Iris pigment epithelial cell (primary cell): ENCODE data around the gene LPCAT1.
A peak's percentile ranks its signal among the peaks of the same experiment; 100 is the strongest.

Source experiments
- DNase-seq: peaks from one replicate; pipeline ENCODE4 v3.0.0-alpha.2; 2011; ENCODE audit warnings: low read depth

Gene LPCAT1

DNA sequence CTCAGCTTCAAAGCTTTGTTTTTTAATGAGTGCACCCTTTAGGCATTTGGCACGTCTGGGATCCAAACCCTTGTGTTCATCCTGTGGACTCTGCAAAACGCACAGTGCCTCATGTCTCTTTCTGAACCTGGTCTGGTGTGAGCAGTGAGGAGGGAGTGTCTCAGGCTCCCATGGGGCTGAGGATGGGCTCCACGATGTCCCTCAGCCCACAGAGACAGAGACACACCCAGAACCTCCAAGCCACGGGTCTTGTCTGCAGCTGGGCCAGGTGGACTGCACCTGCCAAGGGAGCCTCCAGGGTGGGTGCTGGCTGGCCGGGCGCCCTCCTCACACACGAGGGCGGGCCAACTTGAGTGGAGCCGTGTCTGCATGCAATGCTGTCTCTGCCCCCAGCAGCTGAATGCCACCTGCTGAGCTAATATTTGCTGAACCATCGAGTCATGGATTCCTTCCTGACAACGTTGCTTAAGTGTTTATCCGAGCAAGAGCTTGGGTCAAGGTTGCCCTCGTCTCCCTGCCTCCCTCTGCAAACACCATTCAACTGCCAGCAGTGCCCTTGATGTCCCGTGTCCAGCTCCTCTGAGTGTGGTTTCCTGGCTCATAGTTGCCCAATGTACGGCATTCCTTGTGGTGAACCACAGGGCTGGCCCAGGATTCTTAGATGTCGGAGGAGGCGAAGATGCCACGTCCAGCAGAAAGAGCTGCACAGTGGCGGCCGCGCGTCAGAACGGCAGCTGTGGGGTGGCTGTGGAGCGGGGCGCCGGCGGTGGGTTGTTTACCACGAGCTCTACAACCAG, 31.4 kb upstream of the LPCAT1 start:
- peak; percentile 51 for DNase-seq

- DNase-seq, result no peak
These were observed 30.7 kb upstream of the LPCAT1 start for GRCh38 chr5:1554410-1554967.

GRCh38 chr5:1553539-1554409, 30.0 kb upstream of the LPCAT1 start:
- no peak for DNase-seq

DNA sequence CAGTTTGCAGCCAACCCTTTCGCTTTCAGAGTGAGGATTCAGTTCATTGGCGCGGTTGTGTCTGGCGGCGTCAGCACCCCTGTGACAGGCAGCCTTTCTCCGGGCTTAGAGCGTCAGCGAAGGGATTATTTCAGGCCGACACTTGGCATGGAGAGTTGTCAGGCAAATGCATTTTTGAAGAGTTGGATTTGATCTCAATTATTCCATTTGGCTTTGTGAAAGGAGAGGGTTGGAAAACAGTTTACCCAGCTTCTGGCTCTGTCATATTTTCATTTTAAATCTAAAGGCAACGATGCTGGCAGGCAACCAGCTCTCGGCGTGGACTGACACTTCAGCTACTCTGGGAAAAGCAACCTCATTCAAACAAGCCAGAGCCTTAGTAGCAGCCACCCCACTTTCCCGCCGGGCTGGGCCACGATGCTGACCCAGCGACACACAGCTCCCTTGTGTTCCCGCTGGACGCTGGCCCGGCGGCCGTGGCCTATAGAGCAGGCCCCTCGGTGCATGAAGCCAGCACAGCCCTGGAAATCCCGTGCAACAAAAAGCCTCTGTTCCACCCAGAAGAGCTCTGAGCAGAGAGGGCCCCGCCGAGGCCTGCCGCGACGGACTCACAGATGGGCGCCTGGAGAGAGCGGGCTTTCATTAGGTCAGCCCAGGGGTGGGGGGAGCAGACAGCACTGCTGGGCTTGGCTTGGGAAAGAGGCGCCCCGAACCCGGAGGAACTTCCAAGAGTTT, 28.9 kb upstream of the LPCAT1 start:
- DNase-seq, result no peak

DNA sequence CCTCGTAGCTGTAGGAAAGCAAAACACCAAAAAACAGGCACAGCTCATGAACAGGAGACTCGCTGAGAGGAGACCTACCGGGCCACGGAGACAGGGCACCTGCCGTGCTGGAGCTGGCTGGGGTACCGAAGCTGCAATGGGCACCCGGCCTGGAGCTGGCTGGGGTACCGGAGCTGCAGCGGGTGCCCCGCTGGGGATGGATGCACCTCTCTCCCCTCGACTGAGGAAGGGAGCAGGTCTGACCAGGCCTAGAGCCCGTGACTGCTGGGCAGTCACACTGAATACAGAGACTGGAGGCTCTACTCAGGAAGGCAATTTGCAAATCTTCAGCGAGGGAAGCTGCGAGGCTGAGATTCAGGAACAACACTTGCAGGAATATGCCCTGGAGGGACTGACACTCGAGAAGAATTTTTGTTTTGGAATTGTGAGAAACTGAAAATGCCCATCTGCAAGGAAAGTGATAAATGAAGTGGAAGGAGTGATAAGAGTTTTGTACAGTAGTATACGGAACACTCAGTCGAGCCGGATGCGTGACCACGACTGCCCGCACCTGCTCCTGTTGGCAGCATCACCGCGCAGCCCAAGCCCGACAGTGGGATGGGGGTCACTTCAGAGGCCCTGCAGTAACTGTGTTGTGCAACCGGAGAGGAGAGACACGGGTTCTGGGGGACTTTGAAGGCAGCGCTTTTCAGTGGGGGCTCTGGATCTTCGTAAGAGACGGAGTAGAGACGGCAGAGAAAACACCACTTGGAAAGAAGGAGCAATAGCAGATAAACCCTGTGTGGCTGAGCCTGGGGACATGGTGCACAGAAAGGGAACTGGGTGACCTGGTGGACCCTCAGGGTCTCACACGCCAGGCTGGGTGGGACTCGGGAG, 27.9 kb upstream of the LPCAT1 start:
- DNase-seq, result no peak

GRCh38 chr5:1550287-1551076, 26.7 kb upstream of the LPCAT1 start:
- DNase-seq, result no peak

GRCh38 chr5:1549475-1550030, 25.8 kb upstream of the LPCAT1 start:
- DNase-seq, result no peak

GRCh38 chr5:1548702-1549474, 25.1 kb upstream of the LPCAT1 start:
- no peak for DNase-seq

GRCh38 chr5:1547655-1548054, 23.9 kb upstream of the LPCAT1 start:
- no peak for DNase-seq

GRCh38 chr5:1547236-1547635, 23.5 kb upstream of the LPCAT1 start:
- no peak for DNase-seq

- DNase-seq, result no peak
These were observed 22.8 kb upstream of the LPCAT1 start for GRCh38 chr5:1546556-1546955.

- DNase-seq, result no peak
These were observed 22.1 kb upstream of the LPCAT1 start for GRCh38 chr5:1545805-1546355.

DNA sequence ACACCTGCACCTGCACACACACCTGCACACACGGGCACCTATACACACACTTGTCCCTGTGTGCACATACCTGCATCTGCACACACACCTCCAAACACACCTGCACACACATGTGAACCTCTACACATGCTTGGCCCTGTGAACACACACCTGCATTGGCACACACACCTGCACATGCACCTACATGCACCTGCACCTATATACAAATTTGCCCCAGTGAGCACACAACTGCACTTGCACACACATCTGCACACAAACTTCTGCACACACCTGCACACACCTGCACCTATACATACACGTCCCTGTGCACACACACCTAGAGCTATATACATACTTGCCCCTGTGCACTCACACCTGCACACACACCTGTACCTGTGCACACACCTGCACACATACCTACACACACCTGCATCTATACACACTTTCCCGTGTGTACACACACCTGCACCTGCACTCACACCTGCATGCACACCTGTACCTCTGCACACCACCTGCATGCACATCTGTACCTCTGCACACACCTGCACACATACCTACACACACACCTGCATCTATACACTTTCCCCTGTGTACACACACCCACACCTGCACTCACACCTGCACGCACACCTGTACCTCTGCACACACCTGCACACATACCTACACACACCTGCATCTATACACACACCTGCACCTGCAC, 21.5 kb upstream of the LPCAT1 start:
- DNase-seq, result no peak

DNA sequence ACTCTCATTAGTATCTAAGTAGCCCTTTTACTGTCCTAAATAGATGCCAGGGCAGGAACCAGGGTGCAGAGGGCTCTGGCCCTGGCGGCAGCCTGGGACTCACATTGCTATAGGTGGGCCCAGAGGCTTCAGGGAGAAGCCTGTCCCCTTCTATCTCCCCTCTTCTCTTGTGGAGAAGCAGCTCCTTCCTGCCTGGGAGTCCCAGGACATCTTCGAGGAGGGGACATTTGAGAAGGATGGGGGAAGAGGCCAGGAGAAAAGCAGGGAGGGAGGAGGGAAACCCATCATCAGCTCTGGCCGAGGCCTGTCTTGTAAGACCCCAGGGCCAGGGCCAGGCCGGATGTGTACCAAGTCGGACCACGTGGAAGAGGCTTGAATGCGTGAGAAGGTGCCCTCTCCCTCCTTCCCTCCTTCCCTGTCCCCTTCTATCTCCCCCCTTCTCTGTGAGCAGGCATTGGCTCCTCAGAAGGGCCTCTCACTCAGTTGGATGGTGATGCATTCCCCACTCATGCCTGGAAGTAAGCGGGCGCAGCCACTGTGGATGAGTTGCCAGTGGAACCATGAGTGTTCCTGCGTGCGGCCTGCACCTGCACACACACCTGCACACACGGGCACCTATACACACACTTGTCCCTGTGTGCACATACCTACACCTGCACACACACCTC, 20.7 kb upstream of the LPCAT1 start:
- no peak for DNase-seq

DNA sequence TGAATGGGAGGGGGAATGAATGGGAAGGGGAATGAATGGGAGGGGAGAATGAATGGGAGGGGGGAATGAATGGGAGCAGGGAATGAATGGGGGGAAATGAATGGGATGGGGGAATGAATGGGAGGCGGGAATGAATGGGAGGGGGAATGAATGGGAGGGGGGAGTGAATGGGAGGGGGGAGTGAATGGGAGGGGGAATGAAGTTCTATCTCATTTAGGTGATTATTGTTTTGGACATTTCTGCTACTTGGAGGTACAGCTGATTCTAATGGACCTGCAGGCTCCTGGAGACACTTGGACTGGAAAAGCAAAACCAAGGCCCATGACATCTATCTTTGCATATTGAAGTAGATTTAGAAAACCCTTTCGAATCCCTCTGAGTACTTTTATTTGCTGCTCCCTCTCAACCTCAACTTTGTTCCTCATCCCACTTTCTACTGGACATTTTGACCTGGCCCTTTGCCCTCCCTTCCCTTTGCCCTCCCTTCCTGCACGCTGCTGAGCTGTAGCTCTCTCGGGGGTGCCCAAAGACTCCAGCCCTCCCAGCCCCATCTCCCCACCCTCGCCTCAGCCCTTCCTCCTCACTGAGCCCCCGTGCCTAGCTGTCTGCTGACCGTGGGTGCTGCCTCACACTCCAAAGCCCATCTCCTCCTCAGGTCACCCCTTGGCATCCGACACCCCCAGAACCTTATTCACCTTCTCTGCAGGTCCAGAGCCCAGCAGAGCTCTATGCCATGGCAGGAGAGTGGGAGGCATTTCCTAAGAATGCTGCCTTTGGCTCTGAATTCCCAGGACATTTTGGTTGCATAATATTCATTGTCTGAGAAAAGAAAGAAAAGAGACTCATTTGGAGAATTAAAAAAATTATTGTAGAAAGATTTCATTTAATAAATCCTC, 19.9 kb upstream of the LPCAT1 start:
- DNase-seq, result no peak

GRCh38 chr5:1542781-1543180, 19.0 kb upstream of the LPCAT1 start:
- DNase-seq, result no peak
